Activated naive CD8-positive, alpha-beta T cell treated with anti-CD3 and anti-CD28 coated beads, Interleukin-2, amount 10 ng/mL, durations not matched to agents 7 days and 5 days (primary cell): Measurements from ENCODE around the gene BPIFB1. TPM values are rescaled to one million over a fixed set of nuclear protein-coding genes. Genes with fewer than 3 reads are reported as not detected.

ENCODE experiments used
- ATAC-seq: fragments of 150-1000 bp; cut with Tn5 transposase; one replicate; pipeline ENCODE4 v1.10.0; 2021; ENCODE audit warnings: low read depth, moderate library complexity
- POLR2A ChIA-PET: fragments of 350-600 bp; sonication (Branson Sonifier 250); formaldehyde crosslinking; loops from one replicate; lab custom pipeline; 2021; ENCODE audit warnings: antibody characterized with exemption; lab: Charles Lee
- DNase-seq: peaks from one replicate; pipeline ENCODE4 v3.0.0; 2021
- H3K27ac Mint-ChIP-seq: one replicate; pipeline ENCODE4 v1.8.0; 2022; ENCODE audit warnings: mild to moderate bottlenecking, mixed read lengths
- H3K27me3 Mint-ChIP-seq: one replicate; pipeline ENCODE4 v1.8.0; 2022; ENCODE audit warnings: mild to moderate bottlenecking, moderate library complexity, mixed read lengths
- H3K36me3 Mint-ChIP-seq: one replicate; pipeline ENCODE4 v1.8.0; 2021; ENCODE audit warnings: mild to moderate bottlenecking, mixed read lengths
- H3K4me1 Mint-ChIP-seq: one replicate; pipeline ENCODE4 v1.8.0; 2021; ENCODE audit warnings: mixed read lengths
- H3K4me3 Mint-ChIP-seq: one replicate; pipeline ENCODE4 v1.8.0; 2022; ENCODE audit warnings: mild to moderate bottlenecking, moderate library complexity, mixed read lengths
- H3K9me3 Mint-ChIP-seq: one replicate; pipeline ENCODE4 v1.8.0; 2021; ENCODE audit warnings: mixed read lengths
- total RNA-seq, 2 experiments: library from RNA; stranded (reverse); gene quantifications; one replicate each; pipeline ENCODE4 v1.2.3, GENCODE V29; 2021

Gene BPIFB1
- total RNA-seq, 2 experiments from 2014 or later, result not detected

- no peak overlapping the region for H3K4me3 Mint-ChIP-seq
- ATAC-seq, result no peak
- no peaks in the 10 kb centered on the region for H3K4me1 Mint-ChIP-seq
- no peaks in the 10 kb centered on the region for H3K9me3 Mint-ChIP-seq
- no peak overlapping the region for H3K27ac Mint-ChIP-seq
- POLR2A ChIA-PET, result no interaction called here
- no peak for DNase-seq
- peaks cover 23% of the 10 kb centered on the region for H3K27me3 Mint-ChIP-seq
- no peaks in the 10 kb centered on the region for H3K36me3 Mint-ChIP-seq
Measured at GRCh38 chr20:33291416-33291815, 8.4 kb downstream of the BPIFB1 start.

DNA sequence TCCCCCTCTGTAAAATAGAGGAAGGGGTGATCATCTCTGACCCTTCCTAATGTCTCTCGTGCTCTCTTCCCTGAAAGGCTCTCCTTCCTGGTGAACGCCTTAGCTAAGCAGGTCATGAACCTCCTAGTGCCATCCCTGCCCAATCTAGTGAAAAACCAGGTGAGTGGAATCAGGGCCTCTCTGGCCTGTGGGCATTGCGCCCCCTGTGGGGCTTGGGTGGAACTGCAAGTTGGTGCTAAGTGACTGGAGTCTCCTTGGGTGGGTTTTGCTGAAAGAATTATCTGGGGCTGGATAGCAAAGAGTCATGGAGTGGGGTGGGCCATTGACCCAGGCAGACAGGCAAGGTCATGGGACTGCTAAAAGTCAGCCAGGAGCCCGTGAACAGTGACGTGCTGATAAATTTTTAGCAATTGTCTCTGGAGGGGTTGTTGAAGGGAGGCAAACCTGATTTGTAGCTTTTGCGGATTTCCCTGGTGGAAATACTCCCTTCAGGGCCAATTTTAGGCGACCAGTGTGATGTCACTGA, 8.9 kb downstream of the BPIFB1 start:
- peak; percentile 82 for DNase-seq
- Mint-ChIP-seq H3K27me3 (peaks cover 21% of the 10 kb centered on the region), H3K9me3 (no peaks in the 10 kb centered on the region), H3K36me3 (no peaks in the 10 kb centered on the region), H3K4me3 (no peak overlapping the region), H3K27ac (no peak overlapping the region), H3K4me1 (no peaks in the 10 kb centered on the region)
- POLR2A ChIA-PET, result no interaction called here
- peak; percentile 70 for ATAC-seq

- DNase-seq, result no peak
- Mint-ChIP-seq H3K4me3 (no peak overlapping the region), H3K27ac (no peak overlapping the region), H3K9me3 (no peaks in the 10 kb centered on the region), H3K36me3 (no peaks in the 10 kb centered on the region), H3K4me1 (peaks cover 3% of the 10 kb centered on the region), H3K27me3 (peaks cover 23% of the 10 kb centered on the region)
- ATAC-seq, result no peak
- POLR2A ChIA-PET, result no interaction called here
Measured at GRCh38 chr20:33296206-33296605, 13.2 kb downstream of the BPIFB1 start.

GRCh38 chr20:33298391-33298790, 15.4 kb downstream of the BPIFB1 start:
- Mint-ChIP-seq H3K27me3 (peaks cover 20% of the 10 kb centered on the region), H3K36me3 (no peaks in the 10 kb centered on the region), H3K4me3 (no peak overlapping the region), H3K27ac (no peak overlapping the region), H3K9me3 (no peaks in the 10 kb centered on the region), H3K4me1 (peaks cover 3% of the 10 kb centered on the region)
- ATAC-seq (no peak), DNase-seq (no peak)
- POLR2A ChIA-PET, result no interaction called here

DNA sequence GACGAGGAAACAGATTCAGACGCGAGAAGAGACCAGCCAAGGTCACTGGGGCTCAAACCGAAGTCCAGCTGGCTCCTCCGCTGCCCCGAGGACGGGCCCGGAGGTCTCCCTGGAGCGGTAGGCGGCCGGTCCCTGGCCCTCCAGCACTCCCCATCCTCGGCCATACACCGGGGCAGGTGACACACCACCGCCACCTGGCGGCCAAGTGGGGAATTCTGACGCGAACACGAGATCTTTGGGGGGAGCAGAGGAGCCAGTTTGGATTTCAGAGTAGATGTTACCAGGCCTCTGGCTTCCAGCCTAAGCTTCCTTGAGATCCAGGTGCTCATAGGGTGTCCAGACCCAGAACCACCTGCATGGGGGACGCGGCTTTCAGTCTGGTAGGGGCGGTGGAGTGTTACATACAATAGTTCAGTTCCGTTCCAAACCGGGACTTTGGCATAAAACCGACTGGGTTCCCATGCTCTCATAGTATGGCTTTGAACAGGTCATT, 16.1 kb downstream of the BPIFB1 start:
- no peaks in the 10 kb centered on the region for H3K36me3 Mint-ChIP-seq
- H3K4me1 Mint-ChIP-seq, result peaks cover 3% of the 10 kb centered on the region
- ATAC-seq (peak; percentile 88), DNase-seq (peak; percentile 86)
- no peak overlapping the region for H3K27ac Mint-ChIP-seq
- POLR2A ChIA-PET, result no interaction called here
- H3K4me3 Mint-ChIP-seq, result no peak overlapping the region
- H3K27me3 Mint-ChIP-seq, result peaks cover 20% of the 10 kb centered on the region
- H3K9me3 Mint-ChIP-seq, result no peaks in the 10 kb centered on the region

DNA sequence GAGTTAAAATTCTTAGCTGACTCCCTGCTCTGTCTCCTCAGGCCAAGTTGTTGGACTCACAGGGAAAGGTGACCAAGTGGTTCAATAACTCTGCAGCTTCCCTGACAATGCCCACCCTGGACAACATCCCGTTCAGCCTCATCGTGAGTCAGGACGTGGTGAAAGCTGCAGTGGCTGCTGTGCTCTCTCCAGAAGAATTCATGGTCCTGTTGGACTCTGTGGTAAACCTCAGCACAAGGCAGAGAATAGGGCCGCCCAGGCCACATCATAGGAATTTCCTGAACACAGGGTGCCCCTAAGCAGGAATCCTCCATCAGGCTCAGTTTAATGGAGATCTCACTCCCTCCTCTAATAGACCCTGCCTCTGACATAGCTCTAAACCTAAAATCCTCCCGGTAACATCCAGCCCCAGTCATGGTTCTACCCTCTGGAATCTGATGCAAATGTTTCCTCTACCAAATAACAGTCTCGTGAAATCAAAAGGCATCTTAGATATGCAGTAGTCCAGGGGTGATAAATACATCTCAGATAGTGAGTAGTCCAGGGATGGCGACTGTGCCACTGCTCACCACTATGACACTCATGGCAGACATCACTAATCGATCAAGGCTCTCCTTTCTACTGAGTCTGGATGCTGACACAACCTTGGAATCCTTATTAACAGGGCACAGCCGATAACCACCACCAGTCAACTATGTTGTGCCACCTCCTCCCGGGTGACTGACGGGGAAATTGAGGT, 18.3 kb downstream of the BPIFB1 start:
- no peak for DNase-seq
- H3K4me3 Mint-ChIP-seq, result no peak overlapping the region
- peaks cover 3% of the 10 kb centered on the region for H3K4me1 Mint-ChIP-seq
- no peak for ATAC-seq
- no peaks in the 10 kb centered on the region for H3K9me3 Mint-ChIP-seq
- POLR2A ChIA-PET, result no interaction called here
- H3K36me3 Mint-ChIP-seq, result no peaks in the 10 kb centered on the region
- no peak overlapping the region for H3K27ac Mint-ChIP-seq
- H3K27me3 Mint-ChIP-seq, result peaks cover 11% of the 10 kb centered on the region

GRCh38 chr20:33303595-33303994, 20.6 kb downstream of the BPIFB1 start:
- Mint-ChIP-seq H3K9me3 (peaks cover under 1% of the 10 kb centered on the region), H3K27me3 (no peaks in the 10 kb centered on the region), H3K4me1 (peaks cover 3% of the 10 kb centered on the region), H3K36me3 (no peaks in the 10 kb centered on the region), H3K4me3 (no peak overlapping the region), H3K27ac (no peak overlapping the region)
- ATAC-seq, result no peak
- no peak for DNase-seq
- POLR2A ChIA-PET, result no interaction called here

DNA sequence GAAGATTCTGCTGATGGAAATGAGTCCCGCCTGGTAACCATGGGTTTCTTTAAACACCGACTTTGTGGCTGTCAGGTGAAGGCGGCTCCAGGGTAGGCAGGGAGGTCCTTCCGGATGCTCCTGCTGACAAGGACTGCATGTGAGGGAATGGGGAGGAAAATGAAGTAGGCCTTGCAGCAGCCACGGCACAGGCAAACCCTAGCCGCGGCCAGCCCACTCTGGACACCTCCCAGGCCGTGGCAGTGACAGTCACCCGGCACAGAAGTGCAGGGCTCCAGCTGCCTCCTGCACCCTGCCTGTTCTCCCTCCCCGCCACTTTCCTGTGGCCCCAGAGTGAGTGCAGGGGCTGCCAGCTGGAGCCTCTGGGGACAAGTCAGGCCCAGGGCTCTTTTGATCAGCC, 21.0 kb downstream of the BPIFB1 start:
- H3K27ac Mint-ChIP-seq, result no peak overlapping the region
- ATAC-seq, result no peak
- H3K4me3 Mint-ChIP-seq, result no peak overlapping the region
- H3K9me3 Mint-ChIP-seq, result peaks cover 3% of the 10 kb centered on the region
- H3K4me1 Mint-ChIP-seq, result peaks cover 4% of the 10 kb centered on the region
- H3K36me3 Mint-ChIP-seq, result no peaks in the 10 kb centered on the region
- DNase-seq, result no peak
- POLR2A ChIA-PET, result no interaction called here
- no peaks in the 10 kb centered on the region for H3K27me3 Mint-ChIP-seq

DNA sequence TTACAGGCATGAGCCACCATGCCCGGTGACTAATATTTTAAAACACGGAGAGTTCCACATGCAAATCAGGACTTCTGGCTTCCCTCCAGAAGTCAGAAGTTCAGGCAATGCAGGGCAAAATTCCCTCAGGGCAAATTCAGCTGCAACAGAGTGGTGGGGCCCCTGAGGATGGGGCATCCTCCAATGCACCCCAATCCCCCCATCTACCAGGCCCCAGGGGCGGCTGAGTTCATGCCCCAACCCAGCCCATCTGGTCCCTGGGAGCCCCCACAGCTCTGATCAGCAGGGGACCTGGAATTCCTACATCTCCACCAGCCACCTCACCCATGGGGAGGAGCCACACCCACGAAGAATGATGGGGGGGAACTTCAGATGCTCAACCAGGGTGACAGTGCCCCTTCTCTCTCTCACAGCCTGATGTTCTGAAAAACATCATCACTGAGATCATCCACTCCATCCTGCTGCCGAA, 22.6 kb downstream of the BPIFB1 start:
- H3K9me3 Mint-ChIP-seq, result peaks cover 3% of the 10 kb centered on the region
- DNase-seq (no peak), ATAC-seq (no peak)
- H3K4me1 Mint-ChIP-seq, result peaks cover 4% of the 10 kb centered on the region
- H3K27ac Mint-ChIP-seq, result no peak overlapping the region
- POLR2A ChIA-PET, result no interaction called here
- H3K4me3 Mint-ChIP-seq, result no peak overlapping the region
- H3K36me3 Mint-ChIP-seq, result no peaks in the 10 kb centered on the region
- H3K27me3 Mint-ChIP-seq, result no peaks in the 10 kb centered on the region

GRCh38 chr20:33306228-33306627, 23.2 kb downstream of the BPIFB1 start:
- ATAC-seq, result no peak
- no peaks in the 10 kb centered on the region for H3K36me3 Mint-ChIP-seq
- H3K27ac Mint-ChIP-seq, result no peak overlapping the region
- peaks cover 1% of the 10 kb centered on the region for H3K4me1 Mint-ChIP-seq
- H3K9me3 Mint-ChIP-seq, result peaks cover 3% of the 10 kb centered on the region
- H3K4me3 Mint-ChIP-seq, result no peak overlapping the region
- POLR2A ChIA-PET, result no interaction called here
- no peaks in the 10 kb centered on the region for H3K27me3 Mint-ChIP-seq
- no peak for DNase-seq

GRCh38 chr20:33306807-33307206, 23.8 kb downstream of the BPIFB1 start:
- POLR2A ChIA-PET, result no interaction called here
- ATAC-seq (no peak), DNase-seq (no peak)
- peaks cover 1% of the 10 kb centered on the region for H3K4me1 Mint-ChIP-seq
- no peak overlapping the region for H3K27ac Mint-ChIP-seq
- peaks cover 3% of the 10 kb centered on the region for H3K9me3 Mint-ChIP-seq
- no peaks in the 10 kb centered on the region for H3K36me3 Mint-ChIP-seq
- no peak overlapping the region for H3K4me3 Mint-ChIP-seq
- no peaks in the 10 kb centered on the region for H3K27me3 Mint-ChIP-seq

DNA sequence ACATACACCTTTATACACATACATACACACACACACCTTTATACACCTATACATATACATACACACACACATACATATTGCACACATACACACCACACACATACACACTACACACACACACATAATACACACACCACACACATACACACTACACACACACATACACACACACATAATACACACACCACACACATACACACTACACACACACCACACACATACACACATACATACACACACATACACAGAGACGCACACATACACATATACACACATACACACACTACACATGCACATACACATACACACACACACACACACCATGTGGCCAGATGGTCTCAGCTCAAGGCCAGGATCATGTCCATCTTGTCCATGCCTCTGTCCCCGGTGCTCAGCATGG, 25.7 kb downstream of the BPIFB1 start:
- peaks cover 1% of the 10 kb centered on the region for H3K4me1 Mint-ChIP-seq
- DNase-seq, result no peak
- no peak overlapping the region for H3K4me3 Mint-ChIP-seq
- no peak for ATAC-seq
- H3K36me3 Mint-ChIP-seq, result no peaks in the 10 kb centered on the region
- H3K27me3 Mint-ChIP-seq, result peaks cover 5% of the 10 kb centered on the region
- POLR2A ChIA-PET, result no interaction called here
- peaks cover 3% of the 10 kb centered on the region for H3K9me3 Mint-ChIP-seq
- no peak overlapping the region for H3K27ac Mint-ChIP-seq

GRCh38 chr20:33309631-33310030, 26.6 kb downstream of the BPIFB1 start:
- H3K36me3 Mint-ChIP-seq, result no peaks in the 10 kb centered on the region
- no peak for ATAC-seq
- H3K4me1 Mint-ChIP-seq, result peaks cover 1% of the 10 kb centered on the region

DNA sequence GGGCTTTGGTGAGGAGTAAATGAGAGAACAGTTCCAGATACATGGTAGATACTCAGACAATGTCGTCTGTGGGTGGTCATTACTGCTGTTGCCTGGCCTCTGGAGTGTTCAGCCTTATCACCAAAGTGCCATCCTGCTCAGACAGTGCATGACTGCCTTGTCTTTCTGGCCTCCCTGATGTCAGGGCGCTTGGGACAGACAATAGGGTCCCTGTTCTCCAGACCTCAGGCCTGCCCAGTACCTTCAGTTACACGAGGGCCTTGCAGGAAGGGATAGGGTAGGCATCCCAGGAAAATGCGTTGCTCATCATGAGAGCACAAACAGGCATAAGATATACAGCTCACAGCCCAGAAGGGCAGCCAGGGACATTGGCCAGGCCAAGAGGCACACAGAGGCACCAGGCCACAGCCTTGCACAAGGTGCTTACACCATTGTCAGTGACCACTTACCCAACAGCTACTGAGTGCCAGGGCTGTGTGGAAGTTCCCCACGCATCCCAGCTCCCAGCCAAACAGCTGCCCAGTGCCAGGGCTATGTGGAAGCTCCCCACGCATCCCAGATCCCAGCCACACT, 27.4 kb downstream of the BPIFB1 start:
- Mint-ChIP-seq H3K27ac (no peak overlapping the region), H3K4me1 (peaks cover 1% of the 10 kb centered on the region), H3K27me3 (peaks cover 6% of the 10 kb centered on the region), H3K9me3 (peaks cover 3% of the 10 kb centered on the region), H3K4me3 (no peak overlapping the region), H3K36me3 (no peaks in the 10 kb centered on the region)
- POLR2A ChIA-PET, result interaction anchor here (0.6 kb wide), 1 partner anchor 10 kb away, joined by 4 read pairs; no protein-coding TSS in a partner anchor
- ATAC-seq (no peak), DNase-seq (no peak)

More at GRCh38 chr20:33309631-33310030, 26.6 kb downstream of the BPIFB1 start:
- H3K4me3 Mint-ChIP-seq, result no peak overlapping the region
- H3K27ac Mint-ChIP-seq, result no peak overlapping the region
- POLR2A ChIA-PET, result no interaction called here
- H3K27me3 Mint-ChIP-seq, result peaks cover 6% of the 10 kb centered on the region
- H3K9me3 Mint-ChIP-seq, result peaks cover 3% of the 10 kb centered on the region
- no peak for DNase-seq
